OCI-LY1 (cell line): ENCODE results near the gene PYGL.

Source experiments
- H2AFZ ChIP-seq: fragments of 200-600 bp; sonication (generic), shearing (Covaris generic); 2 replicates; pipeline ENCODE4 v1.6.0; 2014; ENCODE audit warnings: antibody characterized with exemption, mild to moderate bottlenecking, low read length
- H3F3A ChIP-seq: fragments of 200-600 bp; sonication (generic), shearing (Covaris generic); 2 replicates; pipeline ENCODE4 v1.6.0; 2014; ENCODE audit warnings: mild to moderate bottlenecking, antibody characterized with exemption, low read length, moderate library complexity; ENCODE audit not compliant: insufficient read depth
- H3K27ac ChIP-seq: fragments of 200-600 bp; sonication (generic); 2 replicates; pipeline ENCODE4 v1.5.1; 2014; ENCODE audit warnings: low read length, mixed run types, mild to moderate bottlenecking, low read depth; ENCODE audit not compliant: poor library complexity, severe bottlenecking
- H3K27me3 ChIP-seq: fragments of 200-600 bp; sonication (generic); 2 replicates; pipeline ENCODE4 v1.6.0; 2014; ENCODE audit warnings: antibody characterized with exemption, mild to moderate bottlenecking, low read length, moderate library complexity; ENCODE audit not compliant: insufficient read depth
- H3K36me3 ChIP-seq: fragments of 200-600 bp; sonication (generic); 2 replicates; pipeline ENCODE4 v1.6.1; 2014; ENCODE audit warnings: mild to moderate bottlenecking, antibody characterized with exemption, low read length, moderate library complexity, mixed read lengths; ENCODE audit not compliant: insufficient read depth
- H3K4me1 ChIP-seq: fragments of 200-600 bp; sonication (generic); 2 replicates; pipeline ENCODE4 v1.5.1; 2014; ENCODE audit warnings: mild to moderate bottlenecking, low read length, moderate library complexity; ENCODE audit not compliant: insufficient read depth, severe bottlenecking
- H3K4me2 ChIP-seq: fragments of 200-600 bp; sonication (generic), shearing (Covaris generic); 2 replicates; pipeline ENCODE4 v1.6.1; 2014; ENCODE audit warnings: low read length
- H3K4me3 ChIP-seq: fragments of 200-600 bp; sonication (generic); 2 replicates; pipeline ENCODE4 v1.5.1; 2014; ENCODE audit warnings: low read length, low read depth, mild to moderate bottlenecking, mixed read lengths; ENCODE audit not compliant: poor library complexity, severe bottlenecking
- H3K79me2 ChIP-seq: fragments of 200-600 bp; shearing (Covaris generic); 2 replicates; pipeline ENCODE4 v1.6.1; 2016; ENCODE audit warnings: mixed run types, low read length, mixed read lengths; ENCODE audit not compliant: insufficient read depth
- H3K9ac ChIP-seq: fragments of 200-600 bp; sonication (generic), shearing (Covaris generic); 2 replicates; pipeline ENCODE4 v1.6.1; 2014; ENCODE audit warnings: mild to moderate bottlenecking, low read length, mixed read lengths
- H3K9me2 ChIP-seq: fragments of 200-600 bp; sonication (generic), shearing (Covaris generic); 2 replicates; pipeline ENCODE4 v1.6.1; 2014; ENCODE audit warnings: low read depth, mild to moderate bottlenecking, low read length, mixed read lengths
- H3K9me3 ChIP-seq: fragments of 200-600 bp; shearing (Covaris generic); 2 replicates; pipeline ENCODE4 v1.6.1; 2014; ENCODE audit warnings: low read length, mixed read lengths
- H4K20me1 ChIP-seq: fragments of 200-600 bp; sonication (generic), shearing (Covaris generic); 2 replicates; pipeline ENCODE4 v1.6.0; 2016; ENCODE audit warnings: mild to moderate bottlenecking, low read length; ENCODE audit not compliant: insufficient read depth
- CTCF ChIP-seq: fragments of 200-600 bp; sonication (generic), shearing (Covaris generic); IDR thresholded peaks from 2 replicates; pipeline ENCODE4 v1.5.1; 2017; ENCODE audit warnings: mild to moderate bottlenecking, antibody characterized with exemption, low read length, moderate library complexity, mixed read lengths
- EZH2 ChIP-seq: fragments of 200-600 bp; sonication (generic), shearing (Covaris generic); IDR thresholded peaks from 2 replicates; pipeline ENCODE4 v1.8.0; 2017; ENCODE audit warnings: borderline replicate concordance, mixed run types, mild to moderate bottlenecking, antibody characterized with exemption, low read length, moderate library complexity, mixed read lengths

PYGL gene

GRCh38 chr14:50978529-50978871 is 34.2 kb upstream of the PYGL start:
- Histone ChIP-seq H3K27me3 (no peaks in the 10 kb centered on the region), H4K20me1 (no peaks in the 10 kb centered on the region), H3K9me2 (no peaks in the 10 kb centered on the region), H3K79me2 (no peaks in the 10 kb centered on the region), H3K36me3 (no peaks in the 10 kb centered on the region), H3K4me1 (no peaks in the 10 kb centered on the region), H3K9ac (no peak overlapping the region), H3K4me3 (no peak overlapping the region), H2AFZ (no peak overlapping the region), H3F3A (no peaks in the 10 kb centered on the region), H3K27ac (no peak overlapping the region), H3K4me2 (no peak overlapping the region), H3K9me3 (no peaks in the 10 kb centered on the region)
- no peak for TF ChIP-seq CTCF
- TF ChIP-seq EZH2, result no peak

GRCh38 chr14:50977863-50978528 is 33.7 kb upstream of the PYGL start:
- H3K36me3 ChIP-seq, result no peaks in the 10 kb centered on the region
- H2AFZ ChIP-seq, result no peak overlapping the region
- no peaks in the 10 kb centered on the region for H3K9me2 ChIP-seq
- no peak for TF ChIP-seq CTCF
- no peak for TF ChIP-seq EZH2
- H3F3A ChIP-seq, result no peaks in the 10 kb centered on the region
- H3K9ac ChIP-seq, result no peak overlapping the region
- no peaks in the 10 kb centered on the region for H4K20me1 ChIP-seq
- no peaks in the 10 kb centered on the region for H3K27me3 ChIP-seq
- no peak overlapping the region for H3K27ac ChIP-seq
- H3K79me2 ChIP-seq, result no peaks in the 10 kb centered on the region
- no peak overlapping the region for H3K4me2 ChIP-seq
- no peak overlapping the region for H3K4me3 ChIP-seq
- no peaks in the 10 kb centered on the region for H3K4me1 ChIP-seq
- no peaks in the 10 kb centered on the region for H3K9me3 ChIP-seq

- Histone ChIP-seq H4K20me1 (no peaks in the 10 kb centered on the region), H3K36me3 (no peaks in the 10 kb centered on the region), H3F3A (no peaks in the 10 kb centered on the region), H3K9me2 (no peaks in the 10 kb centered on the region), H3K9me3 (0 out of 2 replicates have a peak, but pooled peaks cover 3% of the 10 kb centered on the region), H3K27me3 (no peaks in the 10 kb centered on the region), H3K4me1 (no peaks in the 10 kb centered on the region), H3K4me2 (no peak overlapping the region), H3K4me3 (no peak overlapping the region), H3K79me2 (no peaks in the 10 kb centered on the region), H2AFZ (no peak overlapping the region), H3K9ac (no peak overlapping the region), H3K27ac (no peak overlapping the region)
- TF ChIP-seq CTCF, result no peak
- no peak for TF ChIP-seq EZH2
Observed at GRCh38 chr14:50974118-50974517, 29.8 kb upstream of the PYGL start.
